Endometrial microvascular endothelial cells (primary cell): ENCODE data around the gene KLF16. TPM values are rescaled to one million over a fixed set of nuclear protein-coding genes. Genes with fewer than 3 reads are reported as not detected.
"Not testable (repeated sequence)": the region's sequence is repeated elsewhere in the genome, so short reads cannot be mapped to it uniquely, and the experiment has no call there.

ENCODE experiments used
- in situ Hi-C: cut with HindIII; loops from 2 replicates; pipeline ENCODE4 v1.10.0; 2017; ENCODE audit warnings: low sequenced_read_pairs, low pct_unique_long_range_greater_than_20kb; ENCODE audit errors: inconsistent ontology term
- total RNA-seq: library from RNA; depleted of rRNA; stranded (reverse); fragments of >200 nt; gene quantifications from one replicate; pipeline ENCODE4 v1.2.3, GENCODE V29; 2015; ENCODE audit errors: inconsistent ontology term

The KLF16 gene
- total RNA-seq, 1 donor from 2014 or later = 12.9 TPM

- in situ Hi-C loops = not testable (repeated sequence)
Measured at GRCh38 chr19:1885398-1886119, 22.2 kb upstream of the KLF16 start, which contains the start of gene ABHD17A. Gene ABHD17A (minus strand): TSS chr19:1885496. CDS start chr19:1881566, 3,930 bp downstream.

GRCh38 chr19:1884719-1885334, 21.4 kb upstream of the KLF16 start:
- in situ Hi-C loops = no loop called here

GRCh38 chr19:1884291-1884718, 20.9 kb upstream of the KLF16 start:
- in situ Hi-C loops = no loop called here

GRCh38 chr19:1883784-1884183, 20.4 kb upstream of the KLF16 start:
- in situ Hi-C loops = no loop called here

GRCh38 chr19:1882786-1883692, 19.7 kb upstream of the KLF16 start:
- in situ Hi-C loops = no loop called here

- in situ Hi-C loops = no loop called here
Measured at GRCh38 chr19:1882089-1882785, 18.9 kb upstream of the KLF16 start.

GRCh38 chr19:1881393-1882088, 18.2 kb upstream of the KLF16 start:
- in situ Hi-C loops = not testable (repeated sequence)

- in situ Hi-C loops = no loop called here
Measured at GRCh38 chr19:1880611-1881392, 17.4 kb upstream of the KLF16 start.

GRCh38 chr19:1879982-1880381, 16.6 kb upstream of the KLF16 start:
- in situ Hi-C loops = not testable (repeated sequence)

GRCh38 chr19:1878583-1878982, 15.2 kb upstream of the KLF16 start:
- in situ Hi-C loops = not testable (repeated sequence)

- in situ Hi-C loops = not testable (repeated sequence)
Measured at GRCh38 chr19:1877280-1877660, 13.9 kb upstream of the KLF16 start.

GRCh38 chr19:1876496-1877279, 13.3 kb upstream of the KLF16 start:
- in situ Hi-C loops = not testable (repeated sequence)

- in situ Hi-C loops = no loop called here
Measured at GRCh38 chr19:1875646-1876495, 12.5 kb upstream of the KLF16 start.

GRCh38 chr19:1875265-1875645, 11.9 kb upstream of the KLF16 start:
- in situ Hi-C loops = not testable (repeated sequence)

- in situ Hi-C loops = no loop called here
Measured at GRCh38 chr19:1874554-1875185, 11.3 kb upstream of the KLF16 start.
